Heart right ventricle (tissue), 16 donors: ENCODE results near the gene DIS3L2. TPM values are rescaled to one million over a fixed set of nuclear protein-coding genes. Genes with fewer than 3 reads are reported as not detected.
"Not testable (repeated sequence)": the region's sequence is repeated elsewhere in the genome, so short reads cannot be mapped to it uniquely, and the experiment has no call there.

ENCODE experiments used
- ATAC-seq, 8 donors: fragments of 200-7000 bp; cut with Tn5 transposase; one replicate each; pipeline ENCODE4 v1.9.1; 2020; ENCODE audit warnings: mild to moderate bottlenecking in 8 of 8, moderate library complexity in 8 of 8, moderate number of reproducible peaks in 1 of 8
- DNase-seq, 2 donors: peaks; one replicate each; pipeline ENCODE4 v3.0.0-alpha.2; 2020
- H3K27ac ChIP-seq, 10 donors: fragments of 200-600 bp; sonication (generic) in 2 of 10; one replicate each; pipeline versions ENCODE4 v1.5.0 to v1.8.0; 2020 to 2022; ENCODE audit warnings: mild to moderate bottlenecking in 3 of 10
- H3K27me3 ChIP-seq, 7 donors: fragments of 200-600 bp; one replicate each; pipeline ENCODE4 v1.8.0; 2021 to 2022; ENCODE audit warnings: mild to moderate bottlenecking in 2 of 7
- H3K36me3 ChIP-seq, 9 donors: fragments of 200-600 bp; sonication (generic) in 1 of 9; one replicate each; pipeline versions ENCODE4 v1.5.0 to v1.8.0; 2020 to 2022; ENCODE audit warnings: mild to moderate bottlenecking in 2 of 9
- H3K4me1 ChIP-seq, 9 donors: fragments of 200-600 bp; sonication (generic) in 1 of 9; one replicate each; pipeline versions ENCODE4 v1.5.0 to v1.8.0; 2020 to 2022; ENCODE audit warnings: mild to moderate bottlenecking in 4 of 9
- H3K4me3 ChIP-seq, 10 donors: fragments of 200-600 bp; sonication (generic) in 2 of 10; one replicate each; pipeline versions ENCODE4 v1.5.0 to v1.8.0; 2020 to 2022; ENCODE audit warnings: mild to moderate bottlenecking in 7 of 10, moderate library complexity in 2 of 10
- H3K9me3 ChIP-seq, 11 donors: fragments of 200-600 bp in 10 of 11; sonication (generic) in 2 of 11; one replicate each; pipeline versions ENCODE4 v1.5.0 to v1.8.0; 2013 to 2022; ENCODE audit warnings: mild to moderate bottlenecking in 2 of 11, control low read depth in 1 of 11, moderate library complexity in 1 of 11
- WGBS, 2 donors: extraction: QIAGEN DNeasy Blood & Tissue Kit; methylation state at CpG; one replicate each; pipeline ENCODE4 v1.1.7; 2013; ENCODE audit warnings: inconsistent platforms in 1 of 2; 5-methylcytosine and 5-hydroxymethylcytosine counted together
- intact Hi-C, 10 donors: fragments of 100-400 bp; cut with DNase I; formaldehyde crosslinking; loops; one replicate each; pipeline versions ENCODE4 v1.11.1 to v1.14.2; 2022
- polyA plus RNA-seq, 2 donors: library from polyadenylated mRNA; stranded (reverse); fragments of 200-250 nt; gene quantifications; one replicate each; pipeline ENCODE4 v1.2.3, GENCODE V29; 2013
- total RNA-seq, 10 donors: library from RNA; stranded (reverse); fragmentation: NEBNext Ultra II Directional in 3 of 10; extraction: Animal tissue kit (Norgen Biotek cat#: 25700) in 3 of 10; gene quantifications; one replicate each; pipeline versions ENCODE4 v1.2.1 to v1.2.4, GENCODE V29; 2021 to 2023
- TF ChIP-seq, protein P1 (sequence below), 9 donors: fragments of 200-600 bp; sonication (generic) in 2 of 9; IDR thresholded peaks; one replicate each; pipeline versions ENCODE4 v1.5.0 to v1.8.0; 2021 to 2022; ENCODE audit warnings: antibody characterized with exemption in 9 of 9, mild to moderate bottlenecking in 5 of 9, moderate library complexity in 1 of 9
- donor health status: Arrhythmogenic right ventricular cardiomyopathy.
- donor health status: ischemic (EF 13 %, LVEDD 7.1; RV severe dilation, severe dysfunction).
- donor health status: healthy with polysubstance abuse.
- donor health status: DM: no; HTN: yes; CAD: no.
- donor health status: DM: no; HTN: no; CAD: no.
- donor health status: ischemic (EF 25% LVEDD 6.9; RV normal size, moderate dysfunction).
- donor health status: ischemic (EF 25% LVEDD 5.7; RV mildly dilated, moderate dysfunction).
- donor health status: healthy.
- donor health status: DM: yes; HTN: yes; CAD: no.
- donor health status: Ischemic cardiomyopathy.
- donor health status: ischemic (EF 35%, LVEDD 5.7; RV mildly dilated, moderate dysfunction).
- donor health status: nonischemic (EF 11% LVEDD 7.7; RV severe dilation, severe dysfunction).
- donor health status: DM: yes; HTN: yes; CAD: no.
- donor health status: PGD.
- donor health status: ischemic (EF 29% LVEDD 5.4; RV normal size, mild dysfunction).
- donor health status: nonischemic (EF 23%, LVEDD 6.1; RV moderate dilation, normal function).

Gene DIS3L2
- total and polyA plus RNA-seq, 12 donors: 9.5 to 24.5 (median 18.5) TPM

DNA sequence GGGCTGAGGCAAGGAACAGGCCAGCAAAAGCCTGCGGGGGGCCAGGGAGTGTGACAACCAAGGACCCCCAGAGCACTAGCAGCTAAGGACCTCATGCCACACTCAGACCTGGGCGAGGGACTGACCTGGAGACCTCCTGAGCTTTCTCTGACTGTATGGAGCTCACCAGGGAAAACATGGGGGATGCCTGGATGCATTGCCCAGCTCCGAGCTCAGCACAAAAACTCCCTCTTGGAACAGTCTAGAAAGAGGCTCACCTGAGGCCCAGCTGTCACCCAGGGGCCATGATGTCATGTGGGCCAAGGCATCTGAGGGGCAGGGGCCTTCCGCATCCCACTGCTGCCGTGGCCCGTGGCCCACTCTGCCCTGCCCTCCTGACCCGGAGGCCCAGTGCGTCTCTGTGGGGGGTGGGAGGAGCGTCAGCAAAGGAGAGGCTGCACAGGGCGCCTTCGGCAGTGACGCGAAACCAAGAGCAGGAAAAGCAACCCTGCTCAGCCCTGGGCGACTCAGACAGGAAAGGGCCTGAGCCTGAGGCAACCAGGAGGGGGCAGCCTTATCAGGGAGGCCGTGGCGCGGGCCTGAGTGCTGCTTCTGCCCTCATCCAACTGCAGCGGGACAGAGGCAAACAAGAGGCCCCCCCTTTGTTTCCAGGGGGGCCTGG lies 359.8 kb downstream of the DIS3L2 start:
- 95 to 97% methylated on average over 18 of the region's 18 CpGs for WGBS, 2 donors
- no peaks in the 10 kb centered on the region for H3K9me3 ChIP-seq
- ATAC-seq (no peak), DNase-seq (no peak)
- H3K36me3 ChIP-seq: no peaks in the 10 kb centered on the region
- intact Hi-C loops: loop anchor here in 4 of 10 donors (10.0 kb wide), 3 partner anchors 114 to 396 kb away; partner anchors contain the start of gene NPPC (in 1 of the 4)
- peaks cover 0 to 37% (median 11%) of the 10 kb centered on the region in 9 donors for H3K4me1 ChIP-seq
- TF ChIP-seq, protein P1, sequence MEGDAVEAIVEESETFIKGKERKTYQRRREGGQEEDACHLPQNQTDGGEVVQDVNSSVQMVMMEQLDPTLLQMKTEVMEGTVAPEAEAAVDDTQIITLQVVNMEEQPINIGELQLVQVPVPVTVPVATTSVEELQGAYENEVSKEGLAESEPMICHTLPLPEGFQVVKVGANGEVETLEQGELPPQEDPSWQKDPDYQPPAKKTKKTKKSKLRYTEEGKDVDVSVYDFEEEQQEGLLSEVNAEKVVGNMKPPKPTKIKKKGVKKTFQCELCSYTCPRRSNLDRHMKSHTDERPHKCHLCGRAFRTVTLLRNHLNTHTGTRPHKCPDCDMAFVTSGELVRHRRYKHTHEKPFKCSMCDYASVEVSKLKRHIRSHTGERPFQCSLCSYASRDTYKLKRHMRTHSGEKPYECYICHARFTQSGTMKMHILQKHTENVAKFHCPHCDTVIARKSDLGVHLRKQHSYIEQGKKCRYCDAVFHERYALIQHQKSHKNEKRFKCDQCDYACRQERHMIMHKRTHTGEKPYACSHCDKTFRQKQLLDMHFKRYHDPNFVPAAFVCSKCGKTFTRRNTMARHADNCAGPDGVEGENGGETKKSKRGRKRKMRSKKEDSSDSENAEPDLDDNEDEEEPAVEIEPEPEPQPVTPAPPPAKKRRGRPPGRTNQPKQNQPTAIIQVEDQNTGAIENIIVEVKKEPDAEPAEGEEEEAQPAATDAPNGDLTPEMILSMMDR (IDR thresholded peaks at IDR 0.05): peak in 1 of 9 donors; percentile 24
- no peaks in the 10 kb centered on the region for H3K27me3 ChIP-seq
- H3K27ac ChIP-seq: peak overlapping the region in 1 of 10 donors; percentile 44
- no peak overlapping the region for H3K4me3 ChIP-seq

DNA sequence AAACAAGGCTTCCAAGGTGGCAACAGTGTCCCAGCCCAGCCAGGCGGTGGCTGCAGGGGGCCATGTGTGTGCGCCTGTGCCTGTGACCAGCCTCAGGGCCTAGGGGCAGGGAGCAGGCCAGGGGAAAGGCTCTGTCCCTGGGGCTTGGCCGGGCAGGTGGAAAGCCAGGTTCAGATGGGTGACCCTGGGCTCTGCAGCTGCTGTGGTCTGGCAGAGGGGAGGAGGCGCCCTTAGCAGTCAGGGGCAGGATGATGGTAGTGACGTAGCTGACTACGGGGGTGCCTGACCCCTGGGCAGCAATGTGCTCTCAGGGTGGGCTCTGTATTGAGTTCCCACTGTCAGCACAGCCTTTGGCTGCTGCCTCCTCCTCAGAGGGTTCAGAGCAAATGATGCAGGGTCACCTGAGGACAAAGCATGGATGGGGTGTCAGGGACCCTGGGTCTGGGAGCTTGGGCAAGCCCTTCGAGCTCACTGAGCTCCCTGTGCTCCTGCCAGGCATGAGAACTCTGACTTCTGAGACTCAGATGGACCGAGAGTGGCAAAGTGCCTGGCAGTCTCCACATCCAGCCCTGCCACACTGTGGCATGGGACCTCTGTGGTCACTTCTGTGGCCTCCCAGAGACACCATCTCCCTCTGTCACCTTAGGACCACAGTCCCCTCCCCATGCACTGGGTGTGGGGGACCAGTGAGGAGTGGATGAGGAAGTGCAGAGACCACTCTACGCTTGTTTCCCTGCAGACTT lies 360.5 kb downstream of the DIS3L2 start:
- DNase-seq (no peak), ATAC-seq (no peak)
- no peak overlapping the region for H3K27ac ChIP-seq
- no peak overlapping the region for H3K4me3 ChIP-seq
- peaks cover 0 to 30% (median 5%) of the 10 kb centered on the region in 9 donors for H3K4me1 ChIP-seq
- H3K9me3 ChIP-seq: no peaks in the 10 kb centered on the region
- no peaks in the 10 kb centered on the region for H3K27me3 ChIP-seq
- 96 to 97% methylated on average over 9 of the region's 9 CpGs for WGBS, 2 donors
- TF ChIP-seq, protein P1 (IDR thresholded peaks at IDR 0.05): no peak
- no peaks in the 10 kb centered on the region for H3K36me3 ChIP-seq
- intact Hi-C loops: loop anchor here in 4 of 10 donors (10.0 kb wide), 3 partner anchors 113 to 397 kb away; partner anchors contain the start of gene NPPC (in 1 of the 4)

DNA sequence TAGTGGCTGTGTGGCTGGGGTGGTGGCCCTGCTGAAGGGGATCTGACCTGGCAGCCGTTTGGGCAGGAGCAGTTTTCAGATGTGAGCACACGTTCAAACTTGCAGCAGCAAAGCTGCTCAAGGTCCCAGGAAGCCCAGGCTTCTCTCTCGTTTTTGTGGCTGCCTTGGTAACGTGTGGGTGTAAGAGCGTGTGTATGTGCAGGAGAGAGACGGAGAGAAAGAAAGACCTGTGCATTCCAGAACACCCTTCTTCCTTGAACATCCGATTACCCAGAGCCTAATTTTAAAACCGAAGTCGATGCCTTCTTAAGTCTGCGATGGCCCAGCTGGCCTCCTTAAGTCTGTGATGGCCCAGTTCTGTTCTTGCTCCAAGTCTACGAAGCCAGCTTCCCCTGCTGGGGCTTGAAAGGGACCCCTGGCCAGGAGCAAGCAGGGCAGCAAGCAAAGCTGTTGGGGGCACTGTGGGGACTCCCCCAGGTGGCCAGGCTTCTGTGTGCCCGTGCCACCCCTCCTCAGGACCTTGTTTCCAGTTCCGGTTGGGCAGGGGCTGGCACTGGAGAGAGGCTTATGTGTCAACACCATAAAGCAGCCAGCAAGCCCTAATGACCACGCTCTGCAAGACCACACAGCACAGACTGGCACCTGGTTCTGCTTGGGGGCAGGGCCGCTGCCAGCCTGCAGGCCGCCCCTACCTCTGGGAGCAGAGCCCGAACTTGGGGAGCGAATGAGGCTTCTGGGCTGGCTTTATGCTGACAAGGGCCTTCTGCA lies 361.2 kb downstream of the DIS3L2 start:
- Histone ChIP-seq H3K9me3 (no peaks in the 10 kb centered on the region), H3K4me1 (peaks cover 0 to 23% (median 0%) of the 10 kb centered on the region in 9 donors), H3K4me3 (no peak overlapping the region), H3K27ac (no peak overlapping the region), H3K27me3 (no peaks in the 10 kb centered on the region), H3K36me3 (no peaks in the 10 kb centered on the region)
- TF ChIP-seq, protein P1 (IDR thresholded peaks at IDR 0.05): no peak
- no peak for ATAC-seq
- DNase-seq: no peak
- WGBS, 2 donors: 95 to 96% methylated on average over 18 of the region's 18 CpGs
- intact Hi-C loops: loop anchor here in 4 of 10 donors (10.0 kb wide), 3 partner anchors 112 to 398 kb away; partner anchors contain the start of gene NPPC (in 1 of the 4)

DNA sequence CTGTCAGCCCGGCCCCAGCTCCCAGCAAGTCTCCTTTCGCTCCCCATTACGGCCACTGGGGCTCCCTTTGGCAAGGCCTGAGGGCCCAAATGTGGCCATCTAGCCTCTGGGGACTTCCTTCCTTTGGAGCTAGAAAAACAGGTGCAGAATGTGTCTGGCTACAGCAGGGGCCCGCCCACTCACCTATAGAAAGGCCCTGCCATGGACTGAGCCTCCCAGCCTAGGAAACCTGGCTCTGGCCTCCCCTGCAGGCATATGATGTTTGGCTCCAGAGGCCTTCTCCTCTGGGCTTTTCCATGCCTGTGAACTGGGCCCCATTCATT lies 361.8 kb downstream of the DIS3L2 start:
- TF ChIP-seq, protein P1 (IDR thresholded peaks at IDR 0.05): no peak
- intact Hi-C loops: loop anchor here in 4 of 10 donors (10.0 kb wide), 3 partner anchors 112 to 398 kb away; partner anchors contain the start of gene NPPC (in 1 of the 4)
- Histone ChIP-seq H3K9me3 (no peaks in the 10 kb centered on the region), H3K4me3 (no peak overlapping the region), H3K27ac (no peak overlapping the region), H3K4me1 (peaks cover 0 to 20% (median 0%) of the 10 kb centered on the region in 9 donors), H3K27me3 (no peaks in the 10 kb centered on the region), H3K36me3 (no peaks in the 10 kb centered on the region)
- DNase-seq: no peak
- WGBS, 2 donors: 91 to 94% methylated on average over 4 of the region's 4 CpGs
- no peak for ATAC-seq

DNA sequence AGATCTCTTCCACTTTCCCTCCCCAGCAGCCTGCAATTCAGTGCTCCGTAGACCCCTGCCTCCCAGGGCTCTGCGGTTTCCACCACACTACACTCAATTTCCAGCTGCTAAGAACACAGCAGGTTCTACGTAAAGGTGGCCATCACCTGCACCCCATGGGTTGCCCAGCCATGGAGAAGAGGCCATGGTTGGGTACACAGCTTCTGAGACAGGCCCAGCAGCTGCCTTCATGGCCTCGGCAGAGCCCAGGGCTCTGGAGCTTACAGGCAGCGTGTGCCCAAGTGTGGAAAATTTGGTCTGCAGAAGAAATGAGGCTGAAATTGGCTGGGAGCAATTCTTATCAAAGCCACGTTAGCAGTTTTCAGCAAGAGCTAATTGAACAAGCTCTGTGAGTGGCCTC lies 362.5 kb downstream of the DIS3L2 start:
- intact Hi-C loops: loop anchor here in 4 of 10 donors (10.0 kb wide), 3 partner anchors 111 to 399 kb away; partner anchors contain the start of gene NPPC (in 1 of the 4)
- ATAC-seq, DNase-seq, H3K27ac ChIP-seq, H3K36me3 ChIP-seq, H3K4me3 ChIP-seq, H3K27me3 ChIP-seq, H3K9me3 ChIP-seq: not testable (repeated sequence)
- peaks cover 0 to 20% (median 0%) of the 10 kb centered on the region in 9 donors for H3K4me1 ChIP-seq
- 79 to 80% methylated on average over 6 of the region's 6 CpGs for WGBS, 2 donors
